H1 (cell line): ENCODE measurements around the gene ARMC12. TPM values are rescaled to one million over a fixed set of nuclear protein-coding genes. Genes with fewer than 3 reads are reported as not detected.

Source experiments
- CTCF ChIA-PET: fragments of 300-600 bp; sonication (Branson Sonifier 250); formaldehyde crosslinking; loops from one replicate; lab custom pipeline; 2021; ENCODE audit not compliant: partially characterized antibody; lab: Charles Lee
- POLR2A ChIA-PET: fragments of 300-600 bp; sonication (Branson Sonifier 250); formaldehyde crosslinking; loops from one replicate; lab custom pipeline; 2021; ENCODE audit warnings: inconsistent platforms; ENCODE audit not compliant: partially characterized antibody; lab: Charles Lee
- DNase-seq, 2 experiments: peaks; one replicate each; pipeline versions ENCODE4 v3.0.0 to v3.0.0-alpha.2; 2010 to 2022; ENCODE audit warnings: low spot score in 2 of 2, low read depth in 1 of 2, mixed read lengths in 1 of 2
- FAIRE-seq: peaks from 2 replicates; lab custom pipeline; 2011; peaks lifted over from hg19 to GRCh38; lab: Jason Lieb, UNC
- H2AFZ ChIP-seq: 2 replicates; pipeline ENCODE4 v1.8.1; 2012; ENCODE audit warnings: low read length, inconsistent platforms
- H2AK5ac ChIP-seq: 2 replicates; pipeline ENCODE4 v1.6.1; 2013; ENCODE audit warnings: low read depth, low read length
- H2BK120ac ChIP-seq: replicated peaks from 2 replicates; pipeline ENCODE3; 2013; ENCODE audit warnings: low read depth, low read length, inconsistent platforms
- H2BK12ac ChIP-seq: 2 replicates; pipeline ENCODE4 v1.6.1; 2013; ENCODE audit warnings: low read depth, low read length
- H2BK15ac ChIP-seq: 2 replicates; pipeline ENCODE4 v1.6.1; 2013; ENCODE audit warnings: low read length
- H2BK20ac ChIP-seq: 2 replicates; pipeline ENCODE4 v1.6.1; 2013; ENCODE audit warnings: low read length
- H2BK5ac ChIP-seq: 2 replicates; pipeline ENCODE4 v1.6.1; 2013; ENCODE audit warnings: low read depth, low read length
- H3K14ac ChIP-seq: 2 replicates; pipeline ENCODE4 v1.6.1; 2013; ENCODE audit warnings: inconsistent platforms; ENCODE audit not compliant: insufficient read length
- H3K18ac ChIP-seq: 2 replicates; pipeline ENCODE4 v1.6.1; 2013; ENCODE audit warnings: low read length; ENCODE audit errors: extremely low read depth
- H3K23ac ChIP-seq: 2 replicates; pipeline ENCODE4 v1.6.1; 2013; ENCODE audit warnings: inconsistent platforms; ENCODE audit not compliant: insufficient read length
- H3K23me2 ChIP-seq: 2 replicates; pipeline ENCODE4 v1.6.1; 2013; ENCODE audit warnings: low read depth, low read length
- H3K27ac ChIP-seq: 2 replicates; pipeline ENCODE4 v1.6.1; 2011; ENCODE audit warnings: low read depth, low read length, inconsistent platforms
- H3K27me3 ChIP-seq, 4 experiments: replicated peaks in 1 of 4; 1 replicate in 1 of 4; 2 replicates in 3 of 4; pipeline versions ENCODE4 v1.6.1 to v1.8.1; 2011 to 2013; ENCODE audit warnings: low read length in 3 of 4, mild to moderate bottlenecking in 3 of 4, inconsistent platforms in 2 of 4, mixed read lengths in 2 of 4, moderate library complexity in 1 of 4; ENCODE audit not compliant: control insufficient read depth in 3 of 4, insufficient read depth in 3 of 4; ENCODE audit errors: extremely low read depth in 1 of 4
- H3K36me3 ChIP-seq, 4 experiments: 2 replicates each; pipeline versions ENCODE4 v1.6.1 to v1.8.1; 2011 to 2013; ENCODE audit warnings: mild to moderate bottlenecking in 4 of 4, low read length in 3 of 4, moderate library complexity in 2 of 4, control low read depth in 1 of 4, inconsistent platforms in 1 of 4; ENCODE audit not compliant: insufficient read depth in 4 of 4, control insufficient read depth in 2 of 4
- H3K4ac ChIP-seq: replicated peaks from 2 replicates; pipeline ENCODE3; 2013; ENCODE audit warnings: low read length, low read depth, mixed read lengths, inconsistent platforms; ENCODE audit not compliant: insufficient read length
- H3K4me1 ChIP-seq, 4 experiments: replicated peaks in 1 of 4; 1 replicate in 1 of 4; 2 replicates in 3 of 4; pipeline versions ENCODE4 v1.6.1 to v1.8.1; 2011 to 2013; ENCODE audit warnings: low read length in 3 of 4, inconsistent platforms in 2 of 4, mixed read lengths in 1 of 4; ENCODE audit not compliant: insufficient read depth in 4 of 4, control insufficient read depth in 3 of 4
- H3K4me2 ChIP-seq, 2 experiments: 2 replicates each; pipeline versions ENCODE4 v1.6.1 to v1.8.1; 2011 to 2013; ENCODE audit warnings: low read depth in 2 of 2, low read length in 2 of 2, control low read depth in 1 of 2, inconsistent platforms in 1 of 2, mild to moderate bottlenecking in 1 of 2; ENCODE audit not compliant: insufficient read depth in 1 of 2
- H3K4me3 ChIP-seq, 4 experiments: fragments of 200-600, 300-600 bp in 1 of 4; sonication (generic), shearing (Covaris generic), sonication (Bioruptor Twin) in 1 of 4; 2 replicates each; pipeline versions ENCODE4 v1.5.1 to v1.8.1; 2011 to 2016; ENCODE audit warnings: low read length in 4 of 4, low read depth in 3 of 4, control low read depth in 2 of 4, inconsistent platforms in 2 of 4, mild to moderate bottlenecking in 2 of 4, mixed read lengths in 1 of 4, moderate library complexity in 1 of 4; ENCODE audit not compliant: insufficient read depth in 2 of 4; ENCODE audit errors: extremely low read depth in 1 of 4
- H3K56ac ChIP-seq: replicated peaks from 2 replicates; pipeline ENCODE3; 2013; ENCODE audit warnings: low read depth, mild to moderate bottlenecking, mixed read lengths, low read length, inconsistent platforms; ENCODE audit not compliant: insufficient read length
- H3K79me1 ChIP-seq: 2 replicates; pipeline ENCODE4 v1.6.1; 2013; ENCODE audit warnings: low read depth, low read length, control low read depth
- H3K79me2 ChIP-seq, 2 experiments: 2 replicates each; pipeline versions ENCODE4 v1.6.1 to v1.8.1; 2012 to 2013; ENCODE audit warnings: low read length in 2 of 2, mild to moderate bottlenecking in 2 of 2, inconsistent platforms in 1 of 2; ENCODE audit not compliant: insufficient read depth in 2 of 2, control insufficient read depth in 1 of 2
- H3K9ac ChIP-seq, 4 experiments: replicated peaks in 1 of 4; 1 replicate in 1 of 4; 2 replicates in 3 of 4; pipeline versions ENCODE4 v1.6.1 to v1.8.1; 2011 to 2013; ENCODE audit warnings: low read depth in 3 of 4, low read length in 3 of 4, control low read depth in 2 of 4, mild to moderate bottlenecking in 2 of 4, moderate library complexity in 2 of 4, inconsistent platforms in 1 of 4; ENCODE audit errors: extremely low read depth in 1 of 4
- H3K9me3 ChIP-seq, 2 experiments: 2 replicates each; pipeline versions ENCODE4 v1.6.1 to v1.8.1; 2012 to 2013; ENCODE audit warnings: mild to moderate bottlenecking in 2 of 2, moderate library complexity in 2 of 2, control low read depth in 1 of 2, inconsistent platforms in 1 of 2, low read depth in 1 of 2, low read length in 1 of 2, mixed read lengths in 1 of 2; ENCODE audit not compliant: insufficient read depth in 2 of 2
- H4K20me1 ChIP-seq, 2 experiments: replicated peaks in 1 of 2; 2 replicates each; pipeline versions ENCODE3 to v1.8.1; 2011 to 2013; ENCODE audit warnings: inconsistent platforms in 2 of 2, low read length in 2 of 2, mild to moderate bottlenecking in 1 of 2; ENCODE audit not compliant: insufficient read depth in 2 of 2, control insufficient read depth in 1 of 2
- H4K5ac ChIP-seq: 2 replicates; pipeline ENCODE4 v1.6.1; 2013; ENCODE audit warnings: low read length, low read depth, mixed read lengths, inconsistent platforms; ENCODE audit not compliant: insufficient read length
- H4K8ac ChIP-seq: 2 replicates; pipeline ENCODE4 v1.8.0; 2013; ENCODE audit warnings: mild to moderate bottlenecking, moderate library complexity, low read length, inconsistent platforms; ENCODE audit not compliant: insufficient read depth; ENCODE audit errors: extremely low read depth
- H4K91ac ChIP-seq: replicated peaks from 2 replicates; pipeline ENCODE3; 2013; ENCODE audit warnings: low read length, mixed read lengths, inconsistent platforms; ENCODE audit not compliant: insufficient read length
- CBX8 ChIP-seq: fragments of 300-800, 300-1000 bp; sonication (generic); IDR thresholded peaks from 2 replicates; pipeline ENCODE4 v1.7.1; 2016; ENCODE audit warnings: low read depth, low read length, borderline replicate concordance
- CEBPB ChIP-seq: IDR thresholded peaks from 2 replicates; pipeline ENCODE4 v1.6.1; 2012; ENCODE audit warnings: low read depth, low read length
- CHD1 ChIP-seq: IDR thresholded peaks from 2 replicates; pipeline ENCODE4 v1.6.1; 2012; ENCODE audit warnings: low read depth, low read length, improper control_type of control experiment
- JUND ChIP-seq: IDR thresholded peaks from 2 replicates; pipeline ENCODE4 v1.6.1; 2011; ENCODE audit warnings: mild to moderate bottlenecking, improper control_type of control experiment, low read length
- KDM5A ChIP-seq: fragments of 200-600 bp; IDR thresholded peaks from 2 replicates; pipeline ENCODE4 v1.7.1; 2012; ENCODE audit warnings: mild to moderate bottlenecking, low read length, inconsistent platforms, mixed read lengths
- POU5F1 ChIP-seq: IDR thresholded peaks from 2 replicates; pipeline ENCODE4 v1.6.1; 2011; ENCODE audit warnings: low read depth, mild to moderate bottlenecking, low read length, moderate library complexity
- RFX5 ChIP-seq: IDR thresholded peaks from 2 replicates; pipeline ENCODE4 v1.6.1; 2011; ENCODE audit warnings: low read depth, low read length, improper control_type of control experiment, borderline replicate concordance
- RXRA ChIP-seq: IDR thresholded peaks from 2 replicates; pipeline ENCODE4 v1.6.1; 2011; ENCODE audit warnings: low read depth, mild to moderate bottlenecking, low read length, moderate library complexity; ENCODE audit not compliant: insufficient read depth
- SAP30 ChIP-seq: fragments of 300-600 bp; sonication (generic); IDR thresholded peaks from 2 replicates; pipeline ENCODE4 v1.7.1; 2012; ENCODE audit warnings: low read length, moderate library complexity, mild to moderate bottlenecking, inconsistent platforms; ENCODE audit not compliant: insufficient read depth, insufficient replicate concordance
- SRF ChIP-seq: IDR thresholded peaks from 2 replicates; pipeline ENCODE4 v1.6.1; 2011; ENCODE audit warnings: mild to moderate bottlenecking, low read depth, low read length, moderate library complexity
- WGBS, 2 experiments: shearing (Covaris generic) in 1 of 2; methylation state at CpG; one replicate each; pipeline versions ENCODE4 v1.1.6 to v1.1.7; 2013 to 2015; ENCODE audit warnings: low lambda C conversion rate in 2 of 2, mixed read lengths in 2 of 2, inconsistent platforms in 1 of 2, low coverage in 1 of 2, missing lambda C conversion rate in 1 of 2; ENCODE audit not compliant: insufficient replicate concordance in 2 of 2, insufficient coverage in 1 of 2, insufficient read length in 1 of 2; ENCODE audit errors: extremely low coverage in 1 of 2, missing lambda C conversion rate in 1 of 2; 5-methylcytosine and 5-hydroxymethylcytosine counted together
- polyA plus RNA-seq, 7 experiments: library from polyadenylated mRNA; depleted of rRNA in 3 of 7; stranded (reverse) in 5 of 7; unstranded in 2 of 7; fragments of >200 nt in 5 of 7; fragments of 200-250 nt in 2 of 7; gene quantifications; 1 replicate in 5 of 7; 2 replicates in 1 of 7; 4 replicates in 1 of 7; pipeline versions ENCODE4 v1.2.1 to v1.2.3, GENCODE V29; 2011 to 2013; ENCODE audit warnings: missing spikeins in 2 of 7, mixed read lengths in 2 of 7
- total RNA-seq: library from RNA; stranded (reverse); fragmentation: NEBNext Ultra II Directional; extraction: Animal tissue kit (Norgen Biotek cat#: 25700); gene quantifications from 2 replicates; pipeline ENCODE4 v1.2.1, GENCODE V29; 2021
- TF ChIP-seq, protein P1 (sequence below): IDR thresholded peaks from 2 replicates; pipeline ENCODE4 v1.6.1; 2012; ENCODE audit warnings: low read length, inconsistent platforms
- TF ChIP-seq, protein P2 (sequence below): IDR thresholded peaks from 2 replicates; pipeline ENCODE4 v1.6.1; 2011; ENCODE audit warnings: low read depth, mild to moderate bottlenecking, low read length; ENCODE audit not compliant: insufficient read depth

The ARMC12 gene
- total and polyA plus RNA-seq, 2 of the 8 experiments (the other 6 are each of a cell fraction or from before 2014, with no cell fraction given), result 0.86 to 3.7 TPM

DNA sequence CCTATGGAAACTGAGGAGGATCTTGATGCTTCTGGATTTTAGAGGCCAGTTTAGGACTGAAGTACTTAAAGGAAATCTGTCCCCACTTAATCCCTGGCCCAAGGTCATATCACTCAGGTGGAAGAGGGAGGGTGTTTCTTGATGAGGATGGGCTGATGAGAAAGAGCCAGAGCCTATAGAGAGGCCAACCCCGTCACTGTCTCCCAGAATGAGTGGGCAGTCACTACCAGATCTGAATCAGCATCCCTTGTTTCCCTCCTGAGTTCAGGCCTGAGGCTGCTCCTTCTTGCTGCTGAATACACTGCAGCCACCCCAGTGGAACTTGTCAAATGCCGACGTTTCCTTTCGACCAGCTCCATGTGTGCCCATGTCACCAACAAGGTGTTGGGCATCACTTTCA is 14.8 kb downstream of the ARMC12 start:
- no peak overlapping the region; the same call in 1 of the 2 replicates for H2AK5ac ChIP-seq
- no peaks in the 10 kb centered on the region for H3K79me2 ChIP-seq
- H3K4me3 ChIP-seq, result no peak overlapping the region
- no peak overlapping the region for H4K8ac ChIP-seq
- H4K20me1 ChIP-seq, result no peaks in the 10 kb centered on the region
- no peaks in the 10 kb centered on the region for H3K27me3 ChIP-seq
- H3K14ac ChIP-seq, result no peak overlapping the region
- no peaks in the 10 kb centered on the region for H3K23me2 ChIP-seq
- H2BK5ac ChIP-seq, result no peak overlapping the region
- H3K36me3 ChIP-seq, result no peaks in the 10 kb centered on the region
- peaks cover 3 to 18% (median 9%) of the 10 kb centered on the region in 4 experiments for H3K4me1 ChIP-seq
- POLR2A ChIA-PET, result interaction anchor here (1.3 to 2.7 kb wide), 3 partner anchors 12 to 13 kb away, joined by 5 to 10 read pairs (median 7); no protein-coding TSS in a partner anchor
- no peak overlapping the region for H2BK15ac ChIP-seq
- H3K9ac ChIP-seq, result no peak overlapping the region; a peak in 1 of 7 replicates
- H4K91ac ChIP-seq, result peak overlapping the region; percentile 10
- H3K79me1 ChIP-seq, result no peaks in the 10 kb centered on the region
- H3K27ac ChIP-seq, result no peak overlapping the region
- no peak overlapping the region for H2BK20ac ChIP-seq
- FAIRE-seq (no peak), DNase-seq (no peak)
- no peak overlapping the region for H2BK120ac ChIP-seq
- H3K56ac ChIP-seq, result no peak overlapping the region
- no peak overlapping the region for H3K4ac ChIP-seq
- no peak overlapping the region for H4K5ac ChIP-seq
- H2BK12ac ChIP-seq, result no peak overlapping the region
- no peaks in the 10 kb centered on the region; a peak in 1 of 4 replicates for H3K9me3 ChIP-seq
- WGBS, 2 experiments, result 97% methylated on average over 4 of the region's 4 CpGs; no CpG with 5 or more reads in 1 of the 2 experiments
- CTCF ChIA-PET, result interaction anchor here (0.8 to 10.6 kb wide), 4 partner anchors 11 to 73 kb away, joined by 3 to 137 read pairs (median 4); partner anchors contain the start of gene ARMC12
- no peak overlapping the region for H3K4me2 ChIP-seq
- no peak overlapping the region for H2AFZ ChIP-seq
- no peak overlapping the region for H3K18ac ChIP-seq
- H3K23ac ChIP-seq, result no peak overlapping the region
- TF ChIP-seq, protein P1, sequence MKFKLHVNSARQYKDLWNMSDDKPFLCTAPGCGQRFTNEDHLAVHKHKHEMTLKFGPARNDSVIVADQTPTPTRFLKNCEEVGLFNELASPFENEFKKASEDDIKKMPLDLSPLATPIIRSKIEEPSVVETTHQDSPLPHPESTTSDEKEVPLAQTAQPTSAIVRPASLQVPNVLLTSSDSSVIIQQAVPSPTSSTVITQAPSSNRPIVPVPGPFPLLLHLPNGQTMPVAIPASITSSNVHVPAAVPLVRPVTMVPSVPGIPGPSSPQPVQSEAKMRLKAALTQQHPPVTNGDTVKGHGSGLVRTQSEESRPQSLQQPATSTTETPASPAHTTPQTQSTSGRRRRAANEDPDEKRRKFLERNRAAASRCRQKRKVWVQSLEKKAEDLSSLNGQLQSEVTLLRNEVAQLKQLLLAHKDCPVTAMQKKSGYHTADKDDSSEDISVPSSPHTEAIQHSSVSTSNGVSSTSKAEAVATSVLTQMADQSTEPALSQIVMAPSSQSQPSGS, result no peak
- TF ChIP-seq, protein P2, sequence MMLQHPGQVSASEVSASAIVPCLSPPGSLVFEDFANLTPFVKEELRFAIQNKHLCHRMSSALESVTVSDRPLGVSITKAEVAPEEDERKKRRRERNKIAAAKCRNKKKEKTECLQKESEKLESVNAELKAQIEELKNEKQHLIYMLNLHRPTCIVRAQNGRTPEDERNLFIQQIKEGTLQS, result no peak
- no peak for TF ChIP-seq SAP30
- no peak for TF ChIP-seq CEBPB
- no peak for TF ChIP-seq KDM5A
- no peak for TF ChIP-seq POU5F1
- TF ChIP-seq CBX8, result no peak
- TF ChIP-seq JUND, result no peak
- TF ChIP-seq RXRA, result no peak
- TF ChIP-seq RFX5, result no peak
- no peak for TF ChIP-seq SRF
- no peak for TF ChIP-seq CHD1
